Measurements from ENCODE around the gene FOXF2. TPM values are rescaled to one million over a fixed set of nuclear protein-coding genes. Genes with fewer than 3 reads are reported as not detected.

The FOXF2 gene
- total and polyA plus RNA-seq, 2 donors (not counting 1 experiment from before 2014, with no cell fraction given), result not detected

DNA sequence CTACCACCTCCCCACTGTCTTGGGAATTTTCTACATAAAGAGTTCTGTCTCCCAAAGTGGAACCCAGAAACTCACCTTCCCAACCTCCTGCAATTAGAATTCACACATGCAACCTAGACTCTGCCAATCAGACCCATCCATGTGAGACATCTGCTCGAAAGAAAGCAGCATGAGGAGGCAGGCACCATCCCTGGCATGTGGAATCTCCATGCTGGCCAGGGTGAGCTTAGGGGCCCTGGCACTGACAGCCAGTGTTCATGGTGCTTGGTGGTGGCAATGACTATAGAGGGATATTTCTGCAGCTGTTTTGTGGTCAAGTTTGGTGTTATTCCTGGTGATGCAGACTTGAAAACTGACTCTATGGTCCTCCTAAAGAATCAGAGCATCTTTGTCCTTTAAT lies 17.4 kb upstream of the FOXF2 start:
- Mint-ChIP-seq H3K27ac (no peak overlapping the region), H3K9me3 (ENCODE audit: insufficient read depth) (peaks cover 6% of the 10 kb centered on the region), H3K4me3 (no peak overlapping the region), H3K4me1 (no peaks in the 10 kb centered on the region), H3K27me3 (peaks cover 77% of the 10 kb centered on the region)
- Histone ChIP-seq H3K79me2 (ENCODE audit: control insufficient read depth, insufficient read depth, low read length) (no peaks in the 10 kb centered on the region), H3K36me3 (replicated peaks in 1 of 2; ENCODE audit: control extremely low read depth in 1 of 2, control insufficient read depth in 1 of 2, extremely low read depth in 1 of 2, insufficient read depth in 2 of 2, low read length in 1 of 2) (no peaks in the 10 kb centered on the region), H2AFZ (ENCODE audit: insufficient read depth, low read depth, low read length, poor library complexity, severe bottlenecking) (no peak overlapping the region), H3K9ac (ENCODE audit: low read length) (no peak overlapping the region), H3K4me3 (ENCODE audit: control extremely low read depth in 1 of 5, extremely low read depth in 1 of 5, insufficient read depth in 1 of 5, low read depth in 2 of 5, low read length in 4 of 5) (no peak overlapping the region), H3K27me3 (replicated peaks in 1 of 4; ENCODE audit: control extremely low read depth in 1 of 4, control insufficient read depth in 3 of 4, insufficient read depth in 4 of 4, low read length in 3 of 4) (peaks cover 0 to 41% (median 38%) of the 10 kb centered on the region in 4 experiments), H4K20me1 (ENCODE audit: control insufficient read depth, insufficient read depth, low read length, poor library complexity, severe bottlenecking) (no peaks in the 10 kb centered on the region), H3K27ac (ENCODE audit: low read length in 2 of 2) (no peak overlapping the region), H3K9me3 (ENCODE audit: control extremely low read depth in 1 of 3, control insufficient read depth in 2 of 3, insufficient read depth in 1 of 3, low read length in 2 of 3) (peaks cover 2 to 15% (median 6%) of the 10 kb centered on the region in 3 donors), H3K4me2 (replicated peaks; ENCODE audit: low read depth, low read length, poor library complexity, severe bottlenecking) (no peak overlapping the region), H3K4me1 (ENCODE audit: control insufficient read depth in 2 of 2, insufficient read depth in 2 of 2, low read length in 2 of 2) (no peaks in the 10 kb centered on the region)
- no peak for DNase-seq
- CTCF ChIA-PET, result no interaction called here
- 70% methylated on average over 1 of the region's 1 CpG for WGBS (ENCODE audit: insufficient coverage)
- intact Hi-C loops (cut with micrococcal nuclease), result no loop called here
- POLR2A ChIA-PET, result no interaction called here
- ATAC-seq (ENCODE audit: low read depth), result no peak
- TF ChIP-seq, protein P1, sequence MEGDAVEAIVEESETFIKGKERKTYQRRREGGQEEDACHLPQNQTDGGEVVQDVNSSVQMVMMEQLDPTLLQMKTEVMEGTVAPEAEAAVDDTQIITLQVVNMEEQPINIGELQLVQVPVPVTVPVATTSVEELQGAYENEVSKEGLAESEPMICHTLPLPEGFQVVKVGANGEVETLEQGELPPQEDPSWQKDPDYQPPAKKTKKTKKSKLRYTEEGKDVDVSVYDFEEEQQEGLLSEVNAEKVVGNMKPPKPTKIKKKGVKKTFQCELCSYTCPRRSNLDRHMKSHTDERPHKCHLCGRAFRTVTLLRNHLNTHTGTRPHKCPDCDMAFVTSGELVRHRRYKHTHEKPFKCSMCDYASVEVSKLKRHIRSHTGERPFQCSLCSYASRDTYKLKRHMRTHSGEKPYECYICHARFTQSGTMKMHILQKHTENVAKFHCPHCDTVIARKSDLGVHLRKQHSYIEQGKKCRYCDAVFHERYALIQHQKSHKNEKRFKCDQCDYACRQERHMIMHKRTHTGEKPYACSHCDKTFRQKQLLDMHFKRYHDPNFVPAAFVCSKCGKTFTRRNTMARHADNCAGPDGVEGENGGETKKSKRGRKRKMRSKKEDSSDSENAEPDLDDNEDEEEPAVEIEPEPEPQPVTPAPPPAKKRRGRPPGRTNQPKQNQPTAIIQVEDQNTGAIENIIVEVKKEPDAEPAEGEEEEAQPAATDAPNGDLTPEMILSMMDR (IDR thresholded peaks at IDR 0.05), result no peak
- no peak for TF ChIP-seq EZH2 (IDR thresholded peaks at IDR 0.05; ENCODE audit: borderline replicate concordance, insufficient read depth, low read depth, low read length, poor library complexity, severe bottlenecking)

DNA sequence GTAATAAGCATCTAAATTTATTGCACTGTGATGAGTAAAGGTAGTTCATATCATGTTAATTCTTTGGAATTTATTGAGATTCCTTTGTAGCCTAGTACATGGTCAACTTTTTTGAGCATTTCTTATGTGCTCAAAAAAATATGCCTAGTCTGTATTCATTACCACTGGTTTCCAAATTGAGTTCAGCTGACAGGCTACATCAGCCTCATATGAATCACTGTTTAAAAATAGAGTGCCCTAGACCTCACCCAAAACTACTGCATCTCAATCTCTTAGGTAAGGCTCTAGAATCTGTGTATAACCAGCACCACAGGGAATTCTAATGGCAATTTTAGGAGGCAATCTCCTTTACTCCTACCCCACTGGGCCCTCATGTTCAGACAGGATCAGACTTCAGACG lies 16.7 kb upstream of the FOXF2 start:
- intact Hi-C loops (cut with micrococcal nuclease), result no loop called here
- TF ChIP-seq, protein P1 (IDR thresholded peaks at IDR 0.05), result no peak
- no peak for TF ChIP-seq EZH2 (IDR thresholded peaks at IDR 0.05; ENCODE audit: borderline replicate concordance, insufficient read depth, low read depth, low read length, poor library complexity, severe bottlenecking)
- Mint-ChIP-seq H3K4me3 (no peak overlapping the region), H3K27ac (no peak overlapping the region), H3K4me1 (peaks cover 2% of the 10 kb centered on the region), H3K9me3 (ENCODE audit: insufficient read depth) (peaks cover 6% of the 10 kb centered on the region), H3K27me3 (peaks cover 73% of the 10 kb centered on the region)
- no peak overlapping the region for H2AFZ ChIP-seq (ENCODE audit: insufficient read depth, low read depth, low read length, poor library complexity, severe bottlenecking)
- H3K27ac ChIP-seq (ENCODE audit: low read length in 2 of 2), result no peak overlapping the region
- no peaks in the 10 kb centered on the region for H3K36me3 ChIP-seq (replicated peaks in 1 of 2; ENCODE audit: control extremely low read depth in 1 of 2, control insufficient read depth in 1 of 2, extremely low read depth in 1 of 2, insufficient read depth in 2 of 2, low read length in 1 of 2)
- no peak overlapping the region for H3K4me3 ChIP-seq (ENCODE audit: control extremely low read depth in 1 of 5, extremely low read depth in 1 of 5, insufficient read depth in 1 of 5, low read depth in 2 of 5, low read length in 4 of 5)
- no peak for DNase-seq
- H3K4me1 ChIP-seq (ENCODE audit: control insufficient read depth in 2 of 2, insufficient read depth in 2 of 2, low read length in 2 of 2), result peaks cover 0 to 5% of the 10 kb centered on the region in 2 donors
- POLR2A ChIA-PET, result no interaction called here
- ATAC-seq (ENCODE audit: low read depth), result no peak
- no peaks in the 10 kb centered on the region for H3K79me2 ChIP-seq (ENCODE audit: control insufficient read depth, insufficient read depth, low read length)
- H4K20me1 ChIP-seq (ENCODE audit: control insufficient read depth, insufficient read depth, low read length, poor library complexity, severe bottlenecking), result no peaks in the 10 kb centered on the region
- 77% methylated on average over 1 of the region's 1 CpG for WGBS (ENCODE audit: insufficient coverage)
- H3K9me3 ChIP-seq (ENCODE audit: control extremely low read depth in 1 of 3, control insufficient read depth in 2 of 3, insufficient read depth in 1 of 3, low read length in 2 of 3), result peaks cover 2 to 20% (median 6%) of the 10 kb centered on the region in 3 donors
- no peak overlapping the region for H3K4me2 ChIP-seq (replicated peaks; ENCODE audit: low read depth, low read length, poor library complexity, severe bottlenecking)
- CTCF ChIA-PET, result no interaction called here
- peaks cover 0 to 47% (median 43%) of the 10 kb centered on the region in 4 experiments for H3K27me3 ChIP-seq (replicated peaks in 1 of 4; ENCODE audit: control extremely low read depth in 1 of 4, control insufficient read depth in 3 of 4, insufficient read depth in 4 of 4, low read length in 3 of 4)
- no peak overlapping the region for H3K9ac ChIP-seq (ENCODE audit: low read length)

All from B cell (primary cell).